Stimulated activated memory B cell treated with anti-CD40 and anti-IgM and Interleukin-4, amounts not matched to agents 10 μg/mL and 1 μg/mL and 100 μg/mL, for 72 hours (primary cell): ENCODE data around the gene CDC45.

Experiments used
- ATAC-seq: fragments of 150-1000 bp; cut with Tn5 transposase; 2 replicates; pipeline ENCODE4 v1.10.0; 2021
- H3K27ac Mint-ChIP-seq: one replicate; pipeline ENCODE4 v1.8.0; 2022; ENCODE audit warnings: mild to moderate bottlenecking, mixed read lengths
- H3K27me3 Mint-ChIP-seq: one replicate; pipeline ENCODE4 v1.8.0; 2022; ENCODE audit warnings: mixed read lengths
- H3K36me3 Mint-ChIP-seq: one replicate; pipeline ENCODE4 v1.8.0; 2022; ENCODE audit warnings: mixed read lengths
- H3K4me1 Mint-ChIP-seq: one replicate; pipeline ENCODE4 v1.8.0; 2022; ENCODE audit warnings: mixed read lengths
- H3K4me3 Mint-ChIP-seq: one replicate; pipeline ENCODE4 v1.8.0; 2022; ENCODE audit warnings: mild to moderate bottlenecking, moderate library complexity, mixed read lengths
- H3K9me3 Mint-ChIP-seq: one replicate; pipeline ENCODE4 v1.8.0; 2022; ENCODE audit warnings: mixed read lengths

CDC45 gene

GRCh38 chr22:19494001-19494560 lies 14.4 kb downstream of the CDC45 start:
- H3K9me3 Mint-ChIP-seq: no peaks in the 10 kb centered on the region
- no peak for ATAC-seq
- no peak overlapping the region for H3K4me3 Mint-ChIP-seq
- no peaks in the 10 kb centered on the region for H3K4me1 Mint-ChIP-seq
- H3K27me3 Mint-ChIP-seq: no peaks in the 10 kb centered on the region
- no peak overlapping the region for H3K27ac Mint-ChIP-seq
- H3K36me3 Mint-ChIP-seq: no peaks in the 10 kb centered on the region

GRCh38 chr22:19494676-19495173 lies 15.0 kb downstream of the CDC45 start:
- no peaks in the 10 kb centered on the region for H3K9me3 Mint-ChIP-seq

GRCh38 chr22:19495562-19496323 lies 16.0 kb downstream of the CDC45 start:
- no peak overlapping the region for H3K4me3 Mint-ChIP-seq
- no peak overlapping the region for H3K27ac Mint-ChIP-seq
- H3K27me3 Mint-ChIP-seq: no peaks in the 10 kb centered on the region
- no peaks in the 10 kb centered on the region for H3K36me3 Mint-ChIP-seq
- H3K9me3 Mint-ChIP-seq: no peaks in the 10 kb centered on the region
- ATAC-seq: no peak
- H3K4me1 Mint-ChIP-seq: no peaks in the 10 kb centered on the region

More at GRCh38 chr22:19494676-19495173, 15.0 kb downstream of the CDC45 start:
- Mint-ChIP-seq H3K4me3 (no peak overlapping the region), H3K36me3 (no peaks in the 10 kb centered on the region), H3K27ac (no peak overlapping the region), H3K4me1 (no peaks in the 10 kb centered on the region), H3K27me3 (no peaks in the 10 kb centered on the region)
- ATAC-seq: no peak

- ATAC-seq: no peak
- no peak overlapping the region for H3K4me3 Mint-ChIP-seq
- no peak overlapping the region for H3K27ac Mint-ChIP-seq
- H3K9me3 Mint-ChIP-seq: no peaks in the 10 kb centered on the region
- no peaks in the 10 kb centered on the region for H3K4me1 Mint-ChIP-seq
- H3K36me3 Mint-ChIP-seq: no peaks in the 10 kb centered on the region
- H3K27me3 Mint-ChIP-seq: no peaks in the 10 kb centered on the region
Measured at GRCh38 chr22:19496324-19496630, 16.6 kb downstream of the CDC45 start.

GRCh38 chr22:19497245-19497644 lies 17.5 kb downstream of the CDC45 start:
- Mint-ChIP-seq H3K27ac (no peak overlapping the region), H3K9me3 (no peaks in the 10 kb centered on the region), H3K27me3 (no peaks in the 10 kb centered on the region), H3K36me3 (no peaks in the 10 kb centered on the region), H3K4me1 (no peaks in the 10 kb centered on the region), H3K4me3 (no peak overlapping the region)
- no peak for ATAC-seq

- Mint-ChIP-seq H3K27ac (no peak overlapping the region), H3K27me3 (no peaks in the 10 kb centered on the region), H3K4me3 (no peak overlapping the region), H3K9me3 (no peaks in the 10 kb centered on the region), H3K4me1 (no peaks in the 10 kb centered on the region), H3K36me3 (no peaks in the 10 kb centered on the region)
- peak; percentile 29 for ATAC-seq
Measured at GRCh38 chr22:19498154-19498865, 18.6 kb downstream of the CDC45 start.

GRCh38 chr22:19498866-19499190 lies 19.1 kb downstream of the CDC45 start:
- H3K9me3 Mint-ChIP-seq: no peaks in the 10 kb centered on the region
- peak; percentile 28 for ATAC-seq
- no peak overlapping the region for H3K4me3 Mint-ChIP-seq
- no peaks in the 10 kb centered on the region for H3K4me1 Mint-ChIP-seq
- no peaks in the 10 kb centered on the region for H3K36me3 Mint-ChIP-seq
- no peak overlapping the region for H3K27ac Mint-ChIP-seq
- no peaks in the 10 kb centered on the region for H3K27me3 Mint-ChIP-seq

GRCh38 chr22:19499236-19499879 lies 19.6 kb downstream of the CDC45 start:
- Mint-ChIP-seq H3K4me1 (no peaks in the 10 kb centered on the region), H3K9me3 (no peaks in the 10 kb centered on the region), H3K4me3 (no peak overlapping the region), H3K27ac (no peak overlapping the region), H3K27me3 (no peaks in the 10 kb centered on the region), H3K36me3 (no peaks in the 10 kb centered on the region)
- ATAC-seq: no peak

- H3K27ac Mint-ChIP-seq: no peak overlapping the region
- H3K4me1 Mint-ChIP-seq: no peaks in the 10 kb centered on the region
- no peaks in the 10 kb centered on the region for H3K36me3 Mint-ChIP-seq
- no peaks in the 10 kb centered on the region for H3K27me3 Mint-ChIP-seq
- H3K4me3 Mint-ChIP-seq: no peak overlapping the region
- H3K9me3 Mint-ChIP-seq: no peaks in the 10 kb centered on the region
- no peak for ATAC-seq
Measured at GRCh38 chr22:19499880-19500242, 20.1 kb downstream of the CDC45 start.

- no peak for ATAC-seq
- no peaks in the 10 kb centered on the region for H3K9me3 Mint-ChIP-seq
- H3K27ac Mint-ChIP-seq: no peak overlapping the region
- no peaks in the 10 kb centered on the region for H3K36me3 Mint-ChIP-seq
- no peaks in the 10 kb centered on the region for H3K4me1 Mint-ChIP-seq
- no peak overlapping the region for H3K4me3 Mint-ChIP-seq
- no peaks in the 10 kb centered on the region for H3K27me3 Mint-ChIP-seq
Measured at GRCh38 chr22:19501897-19502447, 22.3 kb downstream of the CDC45 start.

- Mint-ChIP-seq H3K9me3 (no peaks in the 10 kb centered on the region), H3K27ac (no peak overlapping the region), H3K27me3 (no peaks in the 10 kb centered on the region), H3K4me3 (no peak overlapping the region), H3K4me1 (no peaks in the 10 kb centered on the region), H3K36me3 (no peaks in the 10 kb centered on the region)
- ATAC-seq: no peak
Measured at GRCh38 chr22:19503367-19503766, 23.6 kb downstream of the CDC45 start.

- H3K36me3 Mint-ChIP-seq: no peaks in the 10 kb centered on the region
- no peaks in the 10 kb centered on the region for H3K27me3 Mint-ChIP-seq
- H3K4me1 Mint-ChIP-seq: no peaks in the 10 kb centered on the region
- no peak overlapping the region for H3K4me3 Mint-ChIP-seq
- ATAC-seq: no peak
- H3K27ac Mint-ChIP-seq: no peak overlapping the region
- no peaks in the 10 kb centered on the region for H3K9me3 Mint-ChIP-seq
Measured at GRCh38 chr22:19503869-19504268, 24.1 kb downstream of the CDC45 start.

- no peak overlapping the region for H3K27ac Mint-ChIP-seq
- no peaks in the 10 kb centered on the region for H3K4me1 Mint-ChIP-seq
- H3K9me3 Mint-ChIP-seq: no peaks in the 10 kb centered on the region
- no peak for ATAC-seq
- H3K4me3 Mint-ChIP-seq: no peak overlapping the region
- no peaks in the 10 kb centered on the region for H3K27me3 Mint-ChIP-seq
- H3K36me3 Mint-ChIP-seq: no peaks in the 10 kb centered on the region
Measured at GRCh38 chr22:19504900-19505734, 25.4 kb downstream of the CDC45 start.

GRCh38 chr22:19505735-19506126 lies 26.0 kb downstream of the CDC45 start:
- H3K4me3 Mint-ChIP-seq: no peak overlapping the region
- no peak overlapping the region for H3K27ac Mint-ChIP-seq
- no peaks in the 10 kb centered on the region for H3K36me3 Mint-ChIP-seq

GRCh38 chr22:19506212-19506611 lies 26.5 kb downstream of the CDC45 start:
- peak; percentile 43 for ATAC-seq
- no peaks in the 10 kb centered on the region for H3K9me3 Mint-ChIP-seq
- no peak overlapping the region for H3K4me3 Mint-ChIP-seq
- no peak overlapping the region for H3K27ac Mint-ChIP-seq
- no peaks in the 10 kb centered on the region for H3K27me3 Mint-ChIP-seq
- H3K4me1 Mint-ChIP-seq: no peaks in the 10 kb centered on the region
- H3K36me3 Mint-ChIP-seq: no peaks in the 10 kb centered on the region

More at GRCh38 chr22:19505735-19506126, 26.0 kb downstream of the CDC45 start:
- H3K27me3 Mint-ChIP-seq: no peaks in the 10 kb centered on the region
- H3K4me1 Mint-ChIP-seq: no peaks in the 10 kb centered on the region
- no peaks in the 10 kb centered on the region for H3K9me3 Mint-ChIP-seq
- ATAC-seq: no peak
